Activated CD4-positive, alpha-beta T cell treated with anti-CD3 and anti-CD28 coated beads for 1 hour (primary cell): ENCODE measurements around the gene ZSWIM1.
A peak's percentile ranks its signal among the peaks of the same experiment; 100 is the strongest.

Experiments
- DNase-seq: peaks from one replicate; pipeline ENCODE4 v3.0.0-alpha.2; 2020

Gene ZSWIM1

GRCh38 chr20:45933266-45934045 is 52.4 kb downstream of the ZSWIM1 start:
- peak; percentile 44 for DNase-seq

- DNase-seq, result no peak
These were observed 53.1 kb downstream of the ZSWIM1 start for GRCh38 chr20:45934046-45934585.
